ENCODE data around the gene ABI2.

The ABI2 gene

GRCh38 chr2:203310688-203311436 lies 17.3 kb upstream of the ABI2 start:
- no peak for DNase-seq (ENCODE audit: extremely low read depth, low read depth)
- TF ChIP-seq, protein P1, sequence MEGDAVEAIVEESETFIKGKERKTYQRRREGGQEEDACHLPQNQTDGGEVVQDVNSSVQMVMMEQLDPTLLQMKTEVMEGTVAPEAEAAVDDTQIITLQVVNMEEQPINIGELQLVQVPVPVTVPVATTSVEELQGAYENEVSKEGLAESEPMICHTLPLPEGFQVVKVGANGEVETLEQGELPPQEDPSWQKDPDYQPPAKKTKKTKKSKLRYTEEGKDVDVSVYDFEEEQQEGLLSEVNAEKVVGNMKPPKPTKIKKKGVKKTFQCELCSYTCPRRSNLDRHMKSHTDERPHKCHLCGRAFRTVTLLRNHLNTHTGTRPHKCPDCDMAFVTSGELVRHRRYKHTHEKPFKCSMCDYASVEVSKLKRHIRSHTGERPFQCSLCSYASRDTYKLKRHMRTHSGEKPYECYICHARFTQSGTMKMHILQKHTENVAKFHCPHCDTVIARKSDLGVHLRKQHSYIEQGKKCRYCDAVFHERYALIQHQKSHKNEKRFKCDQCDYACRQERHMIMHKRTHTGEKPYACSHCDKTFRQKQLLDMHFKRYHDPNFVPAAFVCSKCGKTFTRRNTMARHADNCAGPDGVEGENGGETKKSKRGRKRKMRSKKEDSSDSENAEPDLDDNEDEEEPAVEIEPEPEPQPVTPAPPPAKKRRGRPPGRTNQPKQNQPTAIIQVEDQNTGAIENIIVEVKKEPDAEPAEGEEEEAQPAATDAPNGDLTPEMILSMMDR (IDR thresholded peaks at IDR 0.05; ENCODE audit: low read depth, low read length, missing control alignments), result no peak
- H3K4me3 ChIP-seq (replicated peaks; ENCODE audit: low read depth, low read length), result no peak overlapping the region

DNA sequence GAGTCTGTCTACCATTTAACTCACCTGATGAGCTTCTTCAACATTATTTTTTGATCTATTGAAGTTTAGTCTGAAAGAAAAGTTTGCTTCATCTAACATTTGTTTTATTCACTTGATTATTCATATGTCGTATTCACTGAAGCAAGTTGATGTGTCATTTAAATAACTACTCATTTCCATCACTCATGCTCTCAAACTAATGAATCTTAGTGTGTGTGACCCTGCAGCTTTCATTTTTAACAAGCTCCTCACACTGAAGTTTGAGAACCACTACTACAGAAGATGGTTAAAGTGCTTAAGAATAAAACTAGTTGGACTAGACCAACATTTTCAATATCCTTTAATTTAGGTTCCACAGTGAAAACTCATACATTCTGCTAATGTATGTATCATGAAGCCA lies 1.8 kb upstream of the ABI2 start:
- no peak for DNase-seq (ENCODE audit: extremely low read depth, low read depth)
- TF ChIP-seq, protein P1 (IDR thresholded peaks at IDR 0.05; ENCODE audit: low read depth, low read length, missing control alignments), result no peak
- no peak overlapping the region for H3K4me3 ChIP-seq (replicated peaks; ENCODE audit: low read depth, low read length)

- H3K4me3 ChIP-seq (replicated peaks; ENCODE audit: low read depth, low read length), result peak overlapping the region; percentile 66
- DNase-seq (ENCODE audit: extremely low read depth, low read depth), result no peak
- TF ChIP-seq, protein P1 (IDR thresholded peaks at IDR 0.05; ENCODE audit: low read depth, low read length, missing control alignments), result no peak
Measured at GRCh38 chr2:203327582-203327900, 653 bp upstream of the ABI2 start.

- H3K4me3 ChIP-seq (replicated peaks; ENCODE audit: low read depth, low read length), result peak overlapping the region; percentile 66
- DNase-seq (ENCODE audit: extremely low read depth, low read depth), result no peak
- TF ChIP-seq, protein P1 (IDR thresholded peaks at IDR 0.05; ENCODE audit: low read depth, low read length, missing control alignments), result no peak
Measured at GRCh38 chr2:203328760-203329540, 756 bp downstream of the ABI2 start.

DNA sequence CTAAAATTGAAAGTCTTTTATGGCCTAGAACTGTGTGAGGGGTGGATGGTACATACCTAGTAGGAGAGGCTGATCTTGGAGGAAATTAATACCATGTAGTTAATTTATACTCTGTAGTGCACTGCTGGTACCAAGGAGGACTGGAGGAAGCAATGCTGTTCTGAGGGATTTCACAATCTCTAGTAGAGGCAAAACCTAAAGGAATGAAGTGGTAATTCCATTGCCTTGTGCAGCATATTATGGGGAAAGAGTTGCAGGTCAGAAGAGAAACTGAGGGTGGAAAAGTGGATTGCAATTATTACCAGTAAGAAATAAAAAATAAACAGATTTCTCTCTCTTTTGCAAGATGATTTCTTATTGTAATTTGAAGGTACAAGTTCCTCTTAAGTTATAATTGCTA lies 2.2 kb downstream of the ABI2 start:
- TF ChIP-seq, protein P1 (IDR thresholded peaks at IDR 0.05; ENCODE audit: low read depth, low read length, missing control alignments), result no peak
- DNase-seq (ENCODE audit: extremely low read depth, low read depth), result no peak
- H3K4me3 ChIP-seq (replicated peaks; ENCODE audit: low read depth, low read length), result peak overlapping the region; percentile 66

- no peak for DNase-seq (ENCODE audit: extremely low read depth, low read depth)
- TF ChIP-seq, protein P1 (IDR thresholded peaks at IDR 0.05; ENCODE audit: low read depth, low read length, missing control alignments), result no peak
- H3K4me3 ChIP-seq (replicated peaks; ENCODE audit: low read depth, low read length), result no peak overlapping the region
Measured at GRCh38 chr2:203338322-203338721, 10.1 kb downstream of the ABI2 start.
